Measurements from ENCODE around the gene ANGPTL2.

The ANGPTL2 gene

DNA sequence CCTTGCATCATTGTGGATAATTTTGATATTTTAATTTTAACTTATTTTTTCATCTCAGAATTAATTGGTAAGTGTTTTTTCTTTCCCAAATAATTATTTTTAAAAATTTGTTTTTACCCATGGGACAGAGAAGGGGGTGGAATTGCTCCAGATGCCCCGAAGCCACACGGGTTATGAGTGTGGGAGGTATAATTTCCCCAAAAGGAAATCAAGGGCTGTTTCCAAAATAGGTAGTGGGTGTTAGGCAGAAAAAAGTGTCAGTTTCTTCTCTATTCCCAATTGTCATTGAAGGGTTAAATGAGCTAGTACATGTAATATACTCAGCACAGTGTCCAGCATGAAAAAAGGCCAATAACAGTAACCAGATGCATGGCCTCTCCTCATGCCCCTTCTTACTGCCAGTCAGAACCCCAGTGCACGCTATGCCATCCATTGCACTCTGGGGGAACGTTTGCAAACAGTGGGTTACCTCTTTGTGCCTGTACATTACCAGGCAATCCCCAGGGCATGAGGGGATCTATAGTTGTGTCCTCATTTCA, 36.4 kb upstream of the ANGPTL2 start:
- Histone ChIP-seq H3K4me2 (ENCODE audit: low read length) (no peak overlapping the region), H3K9me3 (ENCODE audit: control insufficient read depth, insufficient read depth, low read length) (no peaks in the 10 kb centered on the region), H3F3A (ENCODE audit: control insufficient read depth, insufficient read depth) (no peaks in the 10 kb centered on the region), H3K4me3 (ENCODE audit: low read length) (no peak overlapping the region), H3K27me3 (ENCODE audit: control insufficient read depth, low read length) (0 out of 2 replicates have a peak, but pooled peaks cover 3% of the 10 kb centered on the region), H3K4me1 (ENCODE audit: control insufficient read depth, low read length) (peaks cover 15% of the 10 kb centered on the region), H3K36me3 (ENCODE audit: control insufficient read depth, low read length) (no peaks in the 10 kb centered on the region), H3K9me2 (replicated peaks; ENCODE audit: control insufficient read depth, low read length) (no peaks in the 10 kb centered on the region), H4K20me1 (ENCODE audit: control insufficient read depth, insufficient read depth, low read depth, low read length) (no peaks in the 10 kb centered on the region), H3K79me2 (ENCODE audit: control insufficient read depth, low read length) (no peaks in the 10 kb centered on the region), H3K27ac (ENCODE audit: low read depth, low read length) (no peak overlapping the region)
- TF ChIP-seq, protein P1, sequence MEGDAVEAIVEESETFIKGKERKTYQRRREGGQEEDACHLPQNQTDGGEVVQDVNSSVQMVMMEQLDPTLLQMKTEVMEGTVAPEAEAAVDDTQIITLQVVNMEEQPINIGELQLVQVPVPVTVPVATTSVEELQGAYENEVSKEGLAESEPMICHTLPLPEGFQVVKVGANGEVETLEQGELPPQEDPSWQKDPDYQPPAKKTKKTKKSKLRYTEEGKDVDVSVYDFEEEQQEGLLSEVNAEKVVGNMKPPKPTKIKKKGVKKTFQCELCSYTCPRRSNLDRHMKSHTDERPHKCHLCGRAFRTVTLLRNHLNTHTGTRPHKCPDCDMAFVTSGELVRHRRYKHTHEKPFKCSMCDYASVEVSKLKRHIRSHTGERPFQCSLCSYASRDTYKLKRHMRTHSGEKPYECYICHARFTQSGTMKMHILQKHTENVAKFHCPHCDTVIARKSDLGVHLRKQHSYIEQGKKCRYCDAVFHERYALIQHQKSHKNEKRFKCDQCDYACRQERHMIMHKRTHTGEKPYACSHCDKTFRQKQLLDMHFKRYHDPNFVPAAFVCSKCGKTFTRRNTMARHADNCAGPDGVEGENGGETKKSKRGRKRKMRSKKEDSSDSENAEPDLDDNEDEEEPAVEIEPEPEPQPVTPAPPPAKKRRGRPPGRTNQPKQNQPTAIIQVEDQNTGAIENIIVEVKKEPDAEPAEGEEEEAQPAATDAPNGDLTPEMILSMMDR (IDR thresholded peaks at IDR 0.05; ENCODE audit: low read depth, low read length, poor library complexity, severe bottlenecking) = no peak
- no peak for TF ChIP-seq EZH2phosphoT487 (IDR thresholded peaks at IDR 0.05; ENCODE audit: borderline replicate concordance, low read length)

DNA sequence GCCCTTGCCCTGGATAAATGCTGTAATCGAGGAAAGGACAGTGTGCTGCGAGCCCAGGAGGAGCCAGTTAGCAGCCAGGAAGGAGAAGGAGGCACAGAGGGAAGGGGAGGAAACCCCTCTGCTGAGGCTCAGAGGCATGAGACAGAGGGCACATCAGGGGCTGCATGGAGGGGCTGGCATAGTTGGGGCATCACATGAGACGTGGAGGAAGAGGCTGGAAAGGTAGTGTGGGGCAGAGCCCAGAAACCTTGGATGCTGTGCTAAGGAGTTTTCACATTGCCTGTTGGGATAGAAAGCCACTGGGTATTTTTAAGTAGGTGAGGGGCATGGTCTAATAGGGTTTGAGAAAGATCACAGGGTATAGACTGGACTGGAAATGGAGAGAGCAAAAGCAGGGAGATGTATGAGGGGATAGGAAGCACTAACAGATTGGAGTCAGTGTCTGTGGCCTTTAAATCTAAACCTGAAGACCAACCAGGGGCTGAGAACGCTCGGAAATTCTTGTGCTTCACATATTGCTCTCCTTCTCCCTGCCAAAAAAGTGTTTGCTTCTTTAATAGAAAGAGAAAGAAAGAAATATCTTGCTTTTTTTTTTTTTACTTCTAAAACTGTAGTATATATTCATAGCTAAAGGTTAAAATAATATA, 33.0 kb upstream of the ANGPTL2 start:
- H3K4me1 ChIP-seq (ENCODE audit: control insufficient read depth, low read length) = peaks cover 16% of the 10 kb centered on the region
- 0 out of 2 replicates have a peak, but pooled peaks cover 3% of the 10 kb centered on the region for H3K27me3 ChIP-seq (ENCODE audit: control insufficient read depth, low read length)
- H3F3A ChIP-seq (ENCODE audit: control insufficient read depth, insufficient read depth) = no peaks in the 10 kb centered on the region
- no peaks in the 10 kb centered on the region for H3K9me3 ChIP-seq (ENCODE audit: control insufficient read depth, insufficient read depth, low read length)
- TF ChIP-seq EZH2phosphoT487 (IDR thresholded peaks at IDR 0.05; ENCODE audit: borderline replicate concordance, low read length) = no peak
- TF ChIP-seq, protein P1 (IDR thresholded peaks at IDR 0.05; ENCODE audit: low read depth, low read length, poor library complexity, severe bottlenecking) = no peak
- H3K36me3 ChIP-seq (ENCODE audit: control insufficient read depth, low read length) = no peaks in the 10 kb centered on the region
- no peak overlapping the region for H3K4me3 ChIP-seq (ENCODE audit: low read length)
- H3K9me2 ChIP-seq (replicated peaks; ENCODE audit: control insufficient read depth, low read length) = no peaks in the 10 kb centered on the region
- H3K4me2 ChIP-seq (ENCODE audit: low read length) = no peak overlapping the region
- no peak overlapping the region for H3K27ac ChIP-seq (ENCODE audit: low read depth, low read length)
- no peaks in the 10 kb centered on the region for H3K79me2 ChIP-seq (ENCODE audit: control insufficient read depth, low read length)
- peaks cover 6% of the 10 kb centered on the region; the same call in 1 of the 2 replicates for H4K20me1 ChIP-seq (ENCODE audit: control insufficient read depth, insufficient read depth, low read depth, low read length)

DNA sequence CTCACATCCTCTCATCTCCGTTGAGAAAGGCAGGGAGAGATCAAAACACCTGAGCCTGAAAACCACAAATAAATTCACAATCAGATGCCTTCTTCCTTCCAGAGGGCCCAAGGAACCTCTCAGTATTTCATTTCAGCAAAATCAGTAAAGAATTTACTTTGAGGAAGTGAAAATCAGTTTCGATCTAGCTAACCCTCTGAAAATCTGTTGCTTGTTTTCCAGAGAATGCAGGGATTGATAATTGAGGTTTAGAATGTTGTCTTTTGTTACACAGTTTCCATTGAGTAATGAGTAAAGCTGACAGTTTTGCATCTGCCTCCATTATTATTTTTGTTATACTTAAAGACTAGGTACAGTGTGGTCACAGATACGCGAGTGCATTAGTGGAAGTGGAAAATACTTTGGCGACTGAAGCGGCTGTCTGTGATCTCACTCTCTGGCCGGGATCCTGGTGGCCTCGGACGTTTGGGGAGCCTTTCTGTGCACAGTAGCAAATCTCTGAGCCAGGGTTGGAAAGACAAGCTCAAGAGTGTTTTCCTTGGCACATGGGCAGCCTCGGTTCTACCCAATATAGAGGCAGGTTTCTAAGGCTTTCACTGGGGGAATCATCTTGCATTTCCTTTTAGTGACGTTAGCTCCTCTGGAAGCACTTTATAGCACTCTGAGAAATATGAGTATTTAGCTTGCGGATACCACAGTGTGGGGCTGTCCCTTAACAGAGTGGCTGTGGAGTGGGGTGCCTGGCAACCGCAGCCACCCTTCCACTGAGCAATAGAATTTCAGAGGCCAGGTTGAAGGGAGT, 32.2 kb upstream of the ANGPTL2 start:
- Histone ChIP-seq H3K4me1 (ENCODE audit: control insufficient read depth, low read length) (peaks cover 16% of the 10 kb centered on the region), H3K79me2 (ENCODE audit: control insufficient read depth, low read length) (no peaks in the 10 kb centered on the region), H3K4me3 (ENCODE audit: low read length) (peak overlapping the region; percentile 13; the same call in 1 of the 2 replicates), H3K9me2 (replicated peaks; ENCODE audit: control insufficient read depth, low read length) (no peaks in the 10 kb centered on the region), H3F3A (ENCODE audit: control insufficient read depth, insufficient read depth) (no peaks in the 10 kb centered on the region), H4K20me1 (ENCODE audit: control insufficient read depth, insufficient read depth, low read depth, low read length) (peaks cover 6% of the 10 kb centered on the region; the same call in 1 of the 2 replicates), H3K4me2 (ENCODE audit: low read length) (peak overlapping the region; percentile 42), H3K27ac (ENCODE audit: low read depth, low read length) (no peak overlapping the region), H3K36me3 (ENCODE audit: control insufficient read depth, low read length) (no peaks in the 10 kb centered on the region), H3K9me3 (ENCODE audit: control insufficient read depth, insufficient read depth, low read length) (no peaks in the 10 kb centered on the region), H3K27me3 (ENCODE audit: control insufficient read depth, low read length) (0 out of 2 replicates have a peak, but pooled peaks cover 3% of the 10 kb centered on the region)
- TF ChIP-seq EZH2phosphoT487 (IDR thresholded peaks at IDR 0.05; ENCODE audit: borderline replicate concordance, low read length) = no peak
- TF ChIP-seq, protein P1 (IDR thresholded peaks at IDR 0.05; ENCODE audit: low read depth, low read length, poor library complexity, severe bottlenecking) = no peak
